ENCODE results near the gene ADGRB3. TPM values are rescaled to one million over a fixed set of nuclear protein-coding genes. Genes with fewer than 3 reads are reported as not detected.
"Not testable (repeated sequence)": the region's sequence is repeated elsewhere in the genome, so short reads cannot be mapped to it uniquely, and the experiment has no call there.

The ADGRB3 gene
- polyA plus RNA-seq, 4 donors = 1.6 to 2.1 TPM; not detected in 2

- FAIRE-seq (no peak), DNase-seq (no peak)
- Histone ChIP-seq H3K27me3 (ENCODE audit: control insufficient read depth in 3 of 3, insufficient read depth in 3 of 3, low read length in 3 of 3) (no peaks in the 10 kb centered on the region), H3K4me3 (ENCODE audit: low read depth in 1 of 3, low read length in 3 of 3) (no peak overlapping the region), H3K27ac (ENCODE audit: low read depth in 1 of 3, low read length in 2 of 3) (no peak overlapping the region), H3K4me1 (ENCODE audit: control insufficient read depth in 3 of 3, insufficient read depth in 2 of 3, low read depth in 1 of 3, low read length in 2 of 3) (no peaks in the 10 kb centered on the region), H3K36me3 (ENCODE audit: control insufficient read depth in 3 of 3, insufficient read depth in 2 of 3, low read depth in 1 of 3, low read length in 3 of 3) (no peaks in the 10 kb centered on the region), H3K9me3 (ENCODE audit: control insufficient read depth in 2 of 2, insufficient read depth in 1 of 2, low read depth in 1 of 2, low read length in 1 of 2) (no peaks in the 10 kb centered on the region)
- 60 to 76% (median 68%) methylated on average over 1 of the region's 1 CpG for WGBS, 3 donors
Measured at GRCh38 chr6:68873236-68873635, 238.2 kb downstream of the ADGRB3 start.

GRCh38 chr6:68874747-68875146, 239.7 kb downstream of the ADGRB3 start:
- DNase-seq = no peak
- Histone ChIP-seq H3K9me3 (ENCODE audit: control insufficient read depth in 2 of 2, insufficient read depth in 1 of 2, low read depth in 1 of 2, low read length in 1 of 2) (no peaks in the 10 kb centered on the region), H3K4me3 (ENCODE audit: low read depth in 1 of 3, low read length in 3 of 3) (no peak overlapping the region), H3K27ac (ENCODE audit: low read depth in 1 of 3, low read length in 2 of 3) (no peak overlapping the region), H3K36me3 (ENCODE audit: control insufficient read depth in 3 of 3, insufficient read depth in 2 of 3, low read depth in 1 of 3, low read length in 3 of 3) (no peaks in the 10 kb centered on the region), H3K4me1 (ENCODE audit: control insufficient read depth in 3 of 3, insufficient read depth in 2 of 3, low read depth in 1 of 3, low read length in 2 of 3) (no peaks in the 10 kb centered on the region), H3K27me3 (ENCODE audit: control insufficient read depth in 3 of 3, insufficient read depth in 3 of 3, low read length in 3 of 3) (no peaks in the 10 kb centered on the region)
- WGBS, 3 donors = 83 to 91% (median 86%) methylated on average over 1 of the region's 1 CpG
- FAIRE-seq = no peak

- Histone ChIP-seq H3K9me3 (ENCODE audit: control insufficient read depth in 2 of 2, insufficient read depth in 1 of 2, low read depth in 1 of 2, low read length in 1 of 2) (no peaks in the 10 kb centered on the region), H3K4me1 (ENCODE audit: control insufficient read depth in 3 of 3, insufficient read depth in 2 of 3, low read depth in 1 of 3, low read length in 2 of 3) (no peaks in the 10 kb centered on the region), H3K36me3 (ENCODE audit: control insufficient read depth in 3 of 3, insufficient read depth in 2 of 3, low read depth in 1 of 3, low read length in 3 of 3) (no peaks in the 10 kb centered on the region), H3K4me3 (ENCODE audit: low read depth in 1 of 3, low read length in 3 of 3) (no peak overlapping the region), H3K27ac (ENCODE audit: low read depth in 1 of 3, low read length in 2 of 3) (no peak overlapping the region), H3K27me3 (ENCODE audit: control insufficient read depth in 3 of 3, insufficient read depth in 3 of 3, low read length in 3 of 3) (no peaks in the 10 kb centered on the region)
- no peak for FAIRE-seq
- WGBS, 3 donors = 75 to 87% (median 78%) methylated on average over 2 of the region's 2 CpGs
- no peak for DNase-seq
Measured at GRCh38 chr6:68875403-68875802, 240.3 kb downstream of the ADGRB3 start.

- H3K36me3 ChIP-seq (ENCODE audit: control insufficient read depth in 3 of 3, insufficient read depth in 2 of 3, low read depth in 1 of 3, low read length in 3 of 3) = no peaks in the 10 kb centered on the region
- no peak overlapping the region for H3K27ac ChIP-seq (ENCODE audit: low read depth in 1 of 3, low read length in 2 of 3)
- H3K9me3 ChIP-seq (ENCODE audit: control insufficient read depth in 2 of 2, insufficient read depth in 1 of 2, low read depth in 1 of 2, low read length in 1 of 2) = no peaks in the 10 kb centered on the region
- DNase-seq (peak; percentile 3 to 16), FAIRE-seq (peak; percentile 82)
- WGBS, 3 donors = 6 to 25% (median 12%) methylated on average over 2 of the region's 2 CpGs
- no peaks in the 10 kb centered on the region for H3K27me3 ChIP-seq (ENCODE audit: control insufficient read depth in 3 of 3, insufficient read depth in 3 of 3, low read length in 3 of 3)
- no peak overlapping the region for H3K4me3 ChIP-seq (ENCODE audit: low read depth in 1 of 3, low read length in 3 of 3)
- H3K4me1 ChIP-seq (ENCODE audit: control insufficient read depth in 3 of 3, insufficient read depth in 2 of 3, low read depth in 1 of 3, low read length in 2 of 3) = no peaks in the 10 kb centered on the region
Measured at GRCh38 chr6:68876792-68877493, 241.9 kb downstream of the ADGRB3 start.

- H3K36me3 ChIP-seq (ENCODE audit: control insufficient read depth in 3 of 3, insufficient read depth in 2 of 3, low read depth in 1 of 3, low read length in 3 of 3) = no peaks in the 10 kb centered on the region
- DNase-seq (peak in 1 of 2 donors; percentile 1), FAIRE-seq (no peak)
- no peaks in the 10 kb centered on the region for H3K27me3 ChIP-seq (ENCODE audit: control insufficient read depth in 3 of 3, insufficient read depth in 3 of 3, low read length in 3 of 3)
- WGBS, 3 donors = 78 to 81% (median 80%) methylated on average over 4 of the region's 4 CpGs
- H3K9me3 ChIP-seq (ENCODE audit: control insufficient read depth in 2 of 2, insufficient read depth in 1 of 2, low read depth in 1 of 2, low read length in 1 of 2) = no peaks in the 10 kb centered on the region
- H3K4me1 ChIP-seq (ENCODE audit: control insufficient read depth in 3 of 3, insufficient read depth in 2 of 3, low read depth in 1 of 3, low read length in 2 of 3) = no peaks in the 10 kb centered on the region
- H3K27ac ChIP-seq (ENCODE audit: low read depth in 1 of 3, low read length in 2 of 3) = no peak overlapping the region
- H3K4me3 ChIP-seq (ENCODE audit: low read depth in 1 of 3, low read length in 3 of 3) = no peak overlapping the region
Measured at GRCh38 chr6:68880050-68880813, 245.2 kb downstream of the ADGRB3 start.

GRCh38 chr6:68883325-68883724, 248.2 kb downstream of the ADGRB3 start:
- not testable (repeated sequence) for H3K27me3 ChIP-seq (ENCODE audit: control insufficient read depth in 3 of 3, insufficient read depth in 3 of 3, low read length in 3 of 3); H3K4me3 ChIP-seq (ENCODE audit: low read depth in 1 of 3, low read length in 3 of 3); H3K4me1 ChIP-seq (ENCODE audit: control insufficient read depth in 3 of 3, insufficient read depth in 2 of 3, low read depth in 1 of 3, low read length in 2 of 3); H3K36me3 ChIP-seq (ENCODE audit: control insufficient read depth in 3 of 3, insufficient read depth in 2 of 3, low read depth in 1 of 3, low read length in 3 of 3); H3K9me3 ChIP-seq (ENCODE audit: control insufficient read depth in 2 of 2, insufficient read depth in 1 of 2, low read depth in 1 of 2, low read length in 1 of 2); FAIRE-seq; DNase-seq; H3K27ac ChIP-seq (ENCODE audit: low read depth in 1 of 3, low read length in 2 of 3)
- 77 to 82% (median 78%) methylated on average over 9 of the region's 9 CpGs for WGBS, 3 donors

- Histone ChIP-seq H3K27ac (ENCODE audit: low read depth in 1 of 3, low read length in 2 of 3) (no peak overlapping the region), H3K9me3 (ENCODE audit: control insufficient read depth in 2 of 2, insufficient read depth in 1 of 2, low read depth in 1 of 2, low read length in 1 of 2) (no peaks in the 10 kb centered on the region), H3K4me3 (ENCODE audit: low read depth in 1 of 3, low read length in 3 of 3) (no peak overlapping the region), H3K4me1 (ENCODE audit: control insufficient read depth in 3 of 3, insufficient read depth in 2 of 3, low read depth in 1 of 3, low read length in 2 of 3) (no peaks in the 10 kb centered on the region), H3K27me3 (ENCODE audit: control insufficient read depth in 3 of 3, insufficient read depth in 3 of 3, low read length in 3 of 3) (no peaks in the 10 kb centered on the region), H3K36me3 (ENCODE audit: control insufficient read depth in 3 of 3, insufficient read depth in 2 of 3, low read depth in 1 of 3, low read length in 3 of 3) (no peaks in the 10 kb centered on the region)
- FAIRE-seq (no peak), DNase-seq (no peak)
Measured at GRCh38 chr6:68891419-68891818, 256.3 kb downstream of the ADGRB3 start.

- Histone ChIP-seq H3K36me3 (ENCODE audit: control insufficient read depth in 3 of 3, insufficient read depth in 2 of 3, low read depth in 1 of 3, low read length in 3 of 3) (no peaks in the 10 kb centered on the region), H3K4me1 (ENCODE audit: control insufficient read depth in 3 of 3, insufficient read depth in 2 of 3, low read depth in 1 of 3, low read length in 2 of 3) (no peaks in the 10 kb centered on the region), H3K9me3 (ENCODE audit: control insufficient read depth in 2 of 2, insufficient read depth in 1 of 2, low read depth in 1 of 2, low read length in 1 of 2) (no peaks in the 10 kb centered on the region), H3K27me3 (ENCODE audit: control insufficient read depth in 3 of 3, insufficient read depth in 3 of 3, low read length in 3 of 3) (no peaks in the 10 kb centered on the region), H3K4me3 (ENCODE audit: low read depth in 1 of 3, low read length in 3 of 3) (no peak overlapping the region), H3K27ac (ENCODE audit: low read depth in 1 of 3, low read length in 2 of 3) (no peak overlapping the region)
- 78 to 84% (median 84%) methylated on average over 3 of the region's 3 CpGs for WGBS, 3 donors
- no peak for FAIRE-seq
- DNase-seq = no peak
Measured at GRCh38 chr6:68892452-68892851, 257.4 kb downstream of the ADGRB3 start.

All from small intestine (tissue), 7 donors.